Measurements from ENCODE around the gene OR4D2. TPM values are rescaled to one million over a fixed set of nuclear protein-coding genes. Genes with fewer than 3 reads are reported as not detected.
A peak's percentile ranks its signal among the peaks of the same experiment; 100 is the strongest.
"Not testable (repeated sequence)": the region's sequence is repeated elsewhere in the genome, so short reads cannot be mapped to it uniquely, and the experiment has no call there.

OR4D2 gene
- total RNA-seq, 3 donors from 2014 or later: not detected

DNA sequence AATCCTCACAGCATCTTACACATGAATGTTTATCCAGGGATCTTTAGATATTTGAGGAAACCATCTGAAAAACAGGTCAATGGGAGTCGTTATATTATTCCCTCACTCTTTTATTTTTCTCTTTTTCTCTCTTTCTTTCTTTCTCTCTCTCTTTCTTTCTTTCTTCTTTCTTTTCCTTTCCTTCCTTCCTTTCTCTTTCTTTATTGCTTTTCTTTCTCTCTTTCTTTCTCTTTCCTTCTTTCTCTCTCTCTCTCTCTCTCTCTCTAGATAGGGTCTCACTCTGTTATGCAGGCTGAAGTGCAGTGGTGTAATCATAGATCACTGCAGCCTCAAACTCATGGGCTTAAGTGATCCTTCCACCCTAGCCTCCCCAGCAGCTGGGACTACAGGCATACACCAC lies 38.9 kb upstream of the OR4D2 start:
- no peaks in the 10 kb centered on the region for H3K9me3 ChIP-seq
- no peaks in the 10 kb centered on the region for H3K4me1 ChIP-seq (ENCODE audit: low read depth)
- no peak for ATAC-seq
- H3K4me3 ChIP-seq: no peak overlapping the region
- TF ChIP-seq, protein P1, sequence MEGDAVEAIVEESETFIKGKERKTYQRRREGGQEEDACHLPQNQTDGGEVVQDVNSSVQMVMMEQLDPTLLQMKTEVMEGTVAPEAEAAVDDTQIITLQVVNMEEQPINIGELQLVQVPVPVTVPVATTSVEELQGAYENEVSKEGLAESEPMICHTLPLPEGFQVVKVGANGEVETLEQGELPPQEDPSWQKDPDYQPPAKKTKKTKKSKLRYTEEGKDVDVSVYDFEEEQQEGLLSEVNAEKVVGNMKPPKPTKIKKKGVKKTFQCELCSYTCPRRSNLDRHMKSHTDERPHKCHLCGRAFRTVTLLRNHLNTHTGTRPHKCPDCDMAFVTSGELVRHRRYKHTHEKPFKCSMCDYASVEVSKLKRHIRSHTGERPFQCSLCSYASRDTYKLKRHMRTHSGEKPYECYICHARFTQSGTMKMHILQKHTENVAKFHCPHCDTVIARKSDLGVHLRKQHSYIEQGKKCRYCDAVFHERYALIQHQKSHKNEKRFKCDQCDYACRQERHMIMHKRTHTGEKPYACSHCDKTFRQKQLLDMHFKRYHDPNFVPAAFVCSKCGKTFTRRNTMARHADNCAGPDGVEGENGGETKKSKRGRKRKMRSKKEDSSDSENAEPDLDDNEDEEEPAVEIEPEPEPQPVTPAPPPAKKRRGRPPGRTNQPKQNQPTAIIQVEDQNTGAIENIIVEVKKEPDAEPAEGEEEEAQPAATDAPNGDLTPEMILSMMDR (IDR thresholded peaks at IDR 0.05): no peak
- intact Hi-C loops (cut with DNase I, micrococcal nuclease): no loop called here
- no peaks in the 10 kb centered on the region for H3K36me3 ChIP-seq (ENCODE audit: low read depth)
- no peak for DNase-seq

GRCh38 chr17:58132697-58133096 lies 34.1 kb upstream of the OR4D2 start:
- intact Hi-C loops (cut with DNase I, micrococcal nuclease); H3K9me3 ChIP-seq; H3K36me3 ChIP-seq (ENCODE audit: low read depth); H3K4me3 ChIP-seq; DNase-seq; H3K4me1 ChIP-seq (ENCODE audit: low read depth); ATAC-seq: not testable (repeated sequence)

DNA sequence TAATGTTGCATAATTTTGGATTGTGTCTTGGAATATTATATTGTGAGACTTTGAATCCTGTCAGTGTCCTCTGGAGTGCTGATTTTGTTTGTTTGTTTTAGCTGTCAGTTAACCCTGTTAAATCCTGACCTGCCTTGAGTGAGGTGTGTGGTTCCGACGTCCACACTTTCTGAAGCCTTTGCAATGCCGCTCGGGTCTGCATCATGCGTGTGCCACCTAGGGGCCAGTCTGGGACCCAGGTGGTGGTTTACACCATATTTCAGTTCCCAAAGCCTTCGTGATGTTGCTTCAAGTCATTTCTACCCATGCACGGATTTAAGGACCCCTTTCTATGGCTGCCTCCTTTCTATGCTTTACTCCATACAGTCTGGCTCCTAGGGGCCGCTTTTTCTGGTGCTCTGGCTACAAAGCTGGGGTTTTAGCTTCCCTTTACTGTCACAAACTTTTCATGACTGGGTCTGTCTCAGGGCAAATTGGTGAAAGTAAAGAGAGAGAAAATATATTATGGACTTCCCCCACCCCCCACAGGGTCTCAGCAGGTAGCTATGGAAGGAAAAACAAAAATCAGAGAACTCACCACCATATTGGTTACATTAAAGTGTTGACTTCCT lies 30.0 kb upstream of the OR4D2 start:
- Histone ChIP-seq H3K4me3 (no peak overlapping the region), H3K4me1 (ENCODE audit: low read depth) (no peaks in the 10 kb centered on the region), H3K36me3 (ENCODE audit: low read depth) (no peaks in the 10 kb centered on the region), H3K9me3 (no peaks in the 10 kb centered on the region)
- intact Hi-C loops (cut with DNase I, micrococcal nuclease): no loop called here
- TF ChIP-seq, protein P1 (IDR thresholded peaks at IDR 0.05): no peak
- ATAC-seq (no peak), DNase-seq (peak in 1 of 3 donors; percentile 20)

- intact Hi-C loops (cut with DNase I, micrococcal nuclease): no loop called here
- DNase-seq (no peak), ATAC-seq (no peak)
- TF ChIP-seq, protein P1 (IDR thresholded peaks at IDR 0.05): no peak
- Histone ChIP-seq H3K4me3 (no peak overlapping the region), H3K9me3 (peaks cover 19% of the 10 kb centered on the region), H3K36me3 (ENCODE audit: low read depth) (no peaks in the 10 kb centered on the region), H3K4me1 (ENCODE audit: low read depth) (no peaks in the 10 kb centered on the region)
Measured at GRCh38 chr17:58141505-58141904, 25.3 kb upstream of the OR4D2 start.

- ATAC-seq; H3K36me3 ChIP-seq (ENCODE audit: low read depth); H3K4me1 ChIP-seq (ENCODE audit: low read depth); H3K4me3 ChIP-seq; intact Hi-C loops (cut with DNase I, micrococcal nuclease); DNase-seq: not testable (repeated sequence)
- H3K9me3 ChIP-seq: peaks cover 19% of the 10 kb centered on the region
Measured at GRCh38 chr17:58143335-58143734, 23.4 kb upstream of the OR4D2 start.

DNA sequence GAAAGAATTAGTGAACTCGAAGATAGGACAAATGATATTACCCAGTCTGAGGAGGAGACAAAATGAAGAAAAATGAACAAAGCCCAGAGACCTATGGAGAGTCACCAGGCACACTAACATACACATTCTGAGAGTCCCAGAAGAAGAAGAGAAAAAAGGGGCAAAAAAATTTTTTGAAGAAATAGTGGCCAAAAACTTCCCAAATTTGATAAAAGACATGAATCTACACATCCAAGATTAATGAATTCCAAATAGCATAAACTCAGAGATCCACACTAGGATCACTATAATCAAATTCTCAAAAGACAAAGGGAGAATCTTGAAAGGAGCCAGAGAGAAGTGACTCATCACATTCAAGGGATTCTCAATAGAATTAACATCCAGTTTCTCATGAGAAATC lies 22.0 kb upstream of the OR4D2 start:
- DNase-seq: no peak
- Histone ChIP-seq H3K4me3 (no peak overlapping the region), H3K9me3 (peaks cover 19% of the 10 kb centered on the region), H3K36me3 (ENCODE audit: low read depth) (no peaks in the 10 kb centered on the region), H3K4me1 (ENCODE audit: low read depth) (no peaks in the 10 kb centered on the region)
- TF ChIP-seq, protein P1 (IDR thresholded peaks at IDR 0.05): no peak
- intact Hi-C loops (cut with DNase I, micrococcal nuclease): no loop called here
- no peak for ATAC-seq

- no peaks in the 10 kb centered on the region for H3K36me3 ChIP-seq (ENCODE audit: low read depth)
- peaks cover 19% of the 10 kb centered on the region for H3K9me3 ChIP-seq
- intact Hi-C loops (cut with DNase I, micrococcal nuclease): no loop called here
- DNase-seq: no peak
- no peak within 1 kb of the TSS for H3K4me3 ChIP-seq
- ATAC-seq: no peak
- no peaks in the 10 kb centered on the region for H3K4me1 ChIP-seq (ENCODE audit: low read depth)
- TF ChIP-seq, protein P1 (IDR thresholded peaks at IDR 0.05): no peak
Measured at GRCh38 chr17:58147930-58148434, 18.8 kb upstream of the OR4D2 start, which contains the start of gene OR4D1. TSS of gene OR4D1 (plus strand) at chr17:58148384. CDS start at chr17:58155154, 6,770 bp downstream.

Data from mucosa of descending colon (tissue), 3 donors.